ENCODE measurements around the gene GALNT10.

Gene GALNT10

GRCh38 chr5:154275566-154275965 is 85.0 kb downstream of the GALNT10 start:
- Mint-ChIP-seq H3K4me3 (no peak overlapping the region), H3K27ac (peak overlapping the region in 2 of 3 experiments; percentile 85 to 89), H3K9me3 (no peaks in the 10 kb centered on the region), H3K36me3 (ENCODE audit: low read depth) (no peaks in the 10 kb centered on the region), H3K27me3 (ENCODE audit: low read depth) (peaks cover 4% of the 10 kb centered on the region), H3K4me1 (peaks cover 76% of the 10 kb centered on the region)
- TF ChIP-seq, protein P1, sequence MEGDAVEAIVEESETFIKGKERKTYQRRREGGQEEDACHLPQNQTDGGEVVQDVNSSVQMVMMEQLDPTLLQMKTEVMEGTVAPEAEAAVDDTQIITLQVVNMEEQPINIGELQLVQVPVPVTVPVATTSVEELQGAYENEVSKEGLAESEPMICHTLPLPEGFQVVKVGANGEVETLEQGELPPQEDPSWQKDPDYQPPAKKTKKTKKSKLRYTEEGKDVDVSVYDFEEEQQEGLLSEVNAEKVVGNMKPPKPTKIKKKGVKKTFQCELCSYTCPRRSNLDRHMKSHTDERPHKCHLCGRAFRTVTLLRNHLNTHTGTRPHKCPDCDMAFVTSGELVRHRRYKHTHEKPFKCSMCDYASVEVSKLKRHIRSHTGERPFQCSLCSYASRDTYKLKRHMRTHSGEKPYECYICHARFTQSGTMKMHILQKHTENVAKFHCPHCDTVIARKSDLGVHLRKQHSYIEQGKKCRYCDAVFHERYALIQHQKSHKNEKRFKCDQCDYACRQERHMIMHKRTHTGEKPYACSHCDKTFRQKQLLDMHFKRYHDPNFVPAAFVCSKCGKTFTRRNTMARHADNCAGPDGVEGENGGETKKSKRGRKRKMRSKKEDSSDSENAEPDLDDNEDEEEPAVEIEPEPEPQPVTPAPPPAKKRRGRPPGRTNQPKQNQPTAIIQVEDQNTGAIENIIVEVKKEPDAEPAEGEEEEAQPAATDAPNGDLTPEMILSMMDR (IDR thresholded peaks at IDR 0.05; ENCODE audit: unreplicated experiment in 3 of 3), result no peak

- Mint-ChIP-seq H3K4me1 (peaks cover 74% of the 10 kb centered on the region), H3K36me3 (ENCODE audit: low read depth) (no peaks in the 10 kb centered on the region), H3K4me3 (peak overlapping the region in 1 of 3 experiments; percentile 1), H3K27ac (peak overlapping the region; percentile 54 to 89 (median 85)), H3K9me3 (no peaks in the 10 kb centered on the region), H3K27me3 (ENCODE audit: low read depth) (peaks cover 4% of the 10 kb centered on the region)
- TF ChIP-seq, protein P1 (IDR thresholded peaks at IDR 0.05; ENCODE audit: unreplicated experiment in 3 of 3), result no peak
Observed at GRCh38 chr5:154276261-154276972, 85.9 kb downstream of the GALNT10 start.

DNA sequence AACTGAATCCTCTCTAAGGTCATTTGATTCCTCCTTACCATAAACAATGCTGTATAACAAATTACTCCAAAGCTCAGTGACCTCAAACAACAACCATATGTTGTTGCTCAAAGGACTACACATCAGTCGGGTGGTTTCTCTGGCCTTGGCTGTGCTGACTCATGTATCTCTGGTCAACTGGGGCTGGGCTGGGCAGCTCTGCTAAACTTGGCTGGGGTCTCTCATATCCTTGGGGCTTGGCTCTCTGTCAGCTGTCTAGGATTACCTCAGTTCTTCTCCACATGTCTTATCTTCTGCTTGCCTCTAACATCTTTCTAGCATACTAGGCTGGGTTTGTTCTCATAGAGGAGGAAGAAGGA is 86.4 kb downstream of the GALNT10 start:
- Mint-ChIP-seq H3K36me3 (ENCODE audit: low read depth) (no peaks in the 10 kb centered on the region), H3K4me1 (peaks cover 69% of the 10 kb centered on the region), H3K9me3 (no peaks in the 10 kb centered on the region), H3K4me3 (peak overlapping the region in 1 of 3 experiments; percentile 24), H3K27me3 (ENCODE audit: low read depth) (peaks cover 1% of the 10 kb centered on the region), H3K27ac (peak overlapping the region; percentile 54 to 89 (median 85))
- TF ChIP-seq, protein P1 (IDR thresholded peaks at IDR 0.05; ENCODE audit: unreplicated experiment in 3 of 3), result no peak

DNA sequence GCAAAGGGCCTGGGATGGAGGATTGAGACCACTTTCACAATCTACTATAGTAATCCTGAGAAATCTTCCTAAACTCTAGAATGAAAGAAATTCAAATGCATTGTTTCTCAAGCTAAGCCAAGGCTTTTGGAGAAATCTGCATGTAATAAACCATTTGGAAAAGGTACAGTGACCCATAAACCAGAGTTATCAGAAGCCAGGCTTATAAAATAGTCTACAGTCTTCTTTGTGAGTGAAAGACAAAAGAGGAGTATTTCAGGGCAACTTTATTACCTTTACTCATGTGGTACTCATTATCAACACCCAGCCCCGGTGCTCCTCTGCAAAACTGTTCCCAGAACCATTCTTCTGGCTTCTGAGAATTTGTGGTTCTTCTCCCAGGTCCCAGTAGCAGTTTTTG is 87.0 kb downstream of the GALNT10 start:
- no peaks in the 10 kb centered on the region for H3K36me3 Mint-ChIP-seq (ENCODE audit: low read depth)
- TF ChIP-seq, protein P1 (IDR thresholded peaks at IDR 0.05; ENCODE audit: unreplicated experiment in 3 of 3), result no peak
- peak overlapping the region; percentile 54 to 89 (median 85) for H3K27ac Mint-ChIP-seq
- no peaks in the 10 kb centered on the region for H3K27me3 Mint-ChIP-seq (ENCODE audit: low read depth)
- no peak overlapping the region for H3K4me3 Mint-ChIP-seq
- no peaks in the 10 kb centered on the region for H3K9me3 Mint-ChIP-seq
- peaks cover 63% of the 10 kb centered on the region for H3K4me1 Mint-ChIP-seq

DNA sequence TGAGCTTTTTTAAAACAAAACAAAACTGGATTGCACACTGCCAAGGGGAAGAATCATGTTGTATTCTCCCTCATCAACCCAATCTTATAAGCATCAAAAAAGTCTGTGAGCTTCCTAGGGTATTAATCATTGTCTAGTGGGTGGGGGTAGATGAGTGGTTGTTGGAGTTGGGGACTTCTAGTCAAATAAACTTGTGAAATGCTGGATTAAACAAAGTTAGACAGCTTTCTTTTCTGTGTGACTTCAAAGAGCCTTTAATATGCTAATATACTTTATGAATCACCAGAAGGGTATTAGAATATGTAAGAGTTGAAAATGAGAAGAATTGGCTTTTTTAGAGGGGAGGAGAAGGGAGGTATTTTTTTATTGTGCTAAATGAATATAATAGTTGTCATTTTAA is 87.7 kb downstream of the GALNT10 start:
- H3K9me3 Mint-ChIP-seq, result no peaks in the 10 kb centered on the region
- H3K27ac Mint-ChIP-seq, result peak overlapping the region in 2 of 3 experiments; percentile 85 to 89
- H3K4me3 Mint-ChIP-seq, result no peak overlapping the region
- TF ChIP-seq, protein P1 (IDR thresholded peaks at IDR 0.05; ENCODE audit: unreplicated experiment in 3 of 3), result no peak
- H3K4me1 Mint-ChIP-seq, result peaks cover 56% of the 10 kb centered on the region
- no peaks in the 10 kb centered on the region for H3K27me3 Mint-ChIP-seq (ENCODE audit: low read depth)
- H3K36me3 Mint-ChIP-seq (ENCODE audit: low read depth), result no peaks in the 10 kb centered on the region

GRCh38 chr5:154278908-154279307 is 88.4 kb downstream of the GALNT10 start:
- Mint-ChIP-seq H3K4me3 (no peak overlapping the region), H3K36me3 (ENCODE audit: low read depth) (no peaks in the 10 kb centered on the region), H3K9me3 (no peaks in the 10 kb centered on the region), H3K27ac (no peak overlapping the region), H3K27me3 (ENCODE audit: low read depth) (no peaks in the 10 kb centered on the region), H3K4me1 (peaks cover 49% of the 10 kb centered on the region)
- TF ChIP-seq, protein P1 (IDR thresholded peaks at IDR 0.05; ENCODE audit: unreplicated experiment in 3 of 3), result no peak
